Astrocyte (in vitro differentiated cells and primary cell): ENCODE data around the gene TTYH1. TPM values are rescaled to one million over a fixed set of nuclear protein-coding genes. Genes with fewer than 3 reads are reported as not detected.

Experiments used
- DNase-seq: peaks from one replicate; pipeline ENCODE4 v3.0.0-alpha.2; 2010; ENCODE audit warnings: low read depth
- FAIRE-seq: peaks from 2 replicates; lab custom pipeline; 2011; peaks lifted over from hg19 to GRCh38; lab: Jason Lieb, UNC
- H2AFZ ChIP-seq: 2 replicates; pipeline ENCODE4 v1.6.0; 2012; ENCODE audit warnings: low read depth, low read length, inconsistent platforms
- H3K27ac ChIP-seq: 2 replicates; pipeline ENCODE4 v1.5.1; 2011; ENCODE audit warnings: low read depth, low read length, inconsistent platforms
- H3K27me3 ChIP-seq: 2 replicates; pipeline ENCODE4 v1.6.0; 2011; ENCODE audit warnings: low read length, inconsistent platforms; ENCODE audit not compliant: insufficient read depth
- H3K36me3 ChIP-seq: 2 replicates; pipeline ENCODE4 v1.5.1; 2011; ENCODE audit warnings: low read length, inconsistent platforms; ENCODE audit not compliant: insufficient read depth
- H3K4me1 ChIP-seq: 2 replicates; pipeline ENCODE4 v1.5.1; 2011; ENCODE audit warnings: low read length, inconsistent platforms; ENCODE audit not compliant: insufficient read depth
- H3K4me2 ChIP-seq: 2 replicates; pipeline ENCODE4 v1.6.0; 2012; ENCODE audit warnings: low read length, inconsistent platforms
- H3K4me3 ChIP-seq: 2 replicates; pipeline ENCODE4 v1.5.1; 2011; ENCODE audit warnings: low read depth, mild to moderate bottlenecking, low read length, inconsistent platforms; ENCODE audit not compliant: insufficient read depth
- H3K79me2 ChIP-seq: 2 replicates; pipeline ENCODE4 v1.6.0; 2012; ENCODE audit warnings: mild to moderate bottlenecking, low read length, inconsistent platforms; ENCODE audit not compliant: insufficient read depth
- H3K9ac ChIP-seq: 2 replicates; pipeline ENCODE4 v1.6.0; 2012; ENCODE audit warnings: mild to moderate bottlenecking, low read length, inconsistent platforms
- H3K9me3 ChIP-seq: 2 replicates; pipeline ENCODE4 v1.5.1; 2012; ENCODE audit warnings: low read depth, mild to moderate bottlenecking, low read length, inconsistent platforms; ENCODE audit not compliant: insufficient read depth
- H4K20me1 ChIP-seq: 2 replicates; pipeline ENCODE4 v1.6.0; 2012; ENCODE audit warnings: low read length, inconsistent platforms; ENCODE audit not compliant: insufficient read depth
- H3K27ac Mint-ChIP-seq: one replicate; pipeline ENCODE4 v1.8.0; 2021; ENCODE audit warnings: mild to moderate bottlenecking, mixed read lengths; ENCODE audit not compliant: unreplicated experiment
- H3K27me3 Mint-ChIP-seq: one replicate; pipeline ENCODE4 v1.8.0; 2021; ENCODE audit warnings: low read depth, mixed read lengths; ENCODE audit not compliant: unreplicated experiment
- H3K36me3 Mint-ChIP-seq: one replicate; pipeline ENCODE4 v1.8.0; 2021; ENCODE audit warnings: low read depth, mixed read lengths; ENCODE audit not compliant: unreplicated experiment
- H3K4me1 Mint-ChIP-seq: one replicate; pipeline ENCODE4 v1.8.0; 2021; ENCODE audit warnings: low read depth, mixed read lengths; ENCODE audit not compliant: unreplicated experiment
- H3K4me3 Mint-ChIP-seq: one replicate; pipeline ENCODE4 v1.8.0; 2021; ENCODE audit warnings: mild to moderate bottlenecking, moderate library complexity, mixed read lengths; ENCODE audit not compliant: unreplicated experiment
- H3K9me3 Mint-ChIP-seq: one replicate; pipeline ENCODE4 v1.8.0; 2021; ENCODE audit warnings: mild to moderate bottlenecking, mixed read lengths; ENCODE audit not compliant: unreplicated experiment
- CTCF ChIP-seq: IDR thresholded peaks from 2 replicates; pipeline ENCODE4 v1.5.1; 2011; ENCODE audit warnings: low read depth, mild to moderate bottlenecking, inconsistent platforms, low read length, moderate library complexity; ENCODE audit not compliant: insufficient read depth
- EZH2 ChIP-seq: IDR thresholded peaks from 2 replicates; pipeline ENCODE4 v1.6.1; 2012; ENCODE audit warnings: mild to moderate bottlenecking, low read length, inconsistent platforms; ENCODE audit not compliant: insufficient read depth
- total RNA-seq: library from RNA; stranded (reverse); gene quantifications from 2 replicates; pipeline ENCODE4 v1.2.1, GENCODE V29; 2021

Gene TTYH1
- total RNA-seq, 1 donor from 2014 or later: 8.4 TPM

- peaks cover 7% of the 10 kb centered on the region for H3K4me1 Mint-ChIP-seq
- no peak for DNase-seq
- H3K27me3 ChIP-seq: no peaks in the 10 kb centered on the region
- no peak overlapping the region for H3K4me3 ChIP-seq
- H3K36me3 ChIP-seq: peaks cover 29% of the 10 kb centered on the region
- no peak overlapping the region for H2AFZ ChIP-seq
- no peaks in the 10 kb centered on the region for H3K9me3 ChIP-seq
- peaks cover 10% of the 10 kb centered on the region for H3K4me1 ChIP-seq
- H3K27me3 Mint-ChIP-seq: no peaks in the 10 kb centered on the region
- H3K9me3 Mint-ChIP-seq: no peaks in the 10 kb centered on the region
- peaks cover 88% of the 10 kb centered on the region for H4K20me1 ChIP-seq
- no peak overlapping the region for H3K9ac ChIP-seq
- H3K4me2 ChIP-seq: no peak overlapping the region
- peaks cover 84% of the 10 kb centered on the region for H3K79me2 ChIP-seq
- no peak for TF ChIP-seq EZH2
- no peak for TF ChIP-seq CTCF
- H3K36me3 Mint-ChIP-seq: peaks cover 29% of the 10 kb centered on the region
- H3K27ac ChIP-seq: no peak overlapping the region
- no peak overlapping the region for H3K4me3 Mint-ChIP-seq
- H3K27ac Mint-ChIP-seq: peak overlapping the region; percentile 41
- FAIRE-seq: no peak
Observed at GRCh38 chr19:54457773-54458647, 42.7 kb downstream of the TTYH1 start.

GRCh38 chr19:54458648-54459281, 43.5 kb downstream of the TTYH1 start:
- Mint-ChIP-seq H3K36me3 (peaks cover 23% of the 10 kb centered on the region), H3K9me3 (no peaks in the 10 kb centered on the region), H3K4me3 (peak overlapping the region; percentile 66), H3K4me1 (peaks cover 5% of the 10 kb centered on the region), H3K27me3 (no peaks in the 10 kb centered on the region), H3K27ac (peak overlapping the region; percentile 41)
- Histone ChIP-seq H4K20me1 (peaks cover 81% of the 10 kb centered on the region), H3K9ac (no peak overlapping the region), H3K79me2 (peaks cover 77% of the 10 kb centered on the region), H3K4me2 (no peak overlapping the region), H2AFZ (no peak overlapping the region), H3K27ac (no peak overlapping the region), H3K4me1 (peaks cover 13% of the 10 kb centered on the region), H3K9me3 (no peaks in the 10 kb centered on the region), H3K36me3 (peaks cover 22% of the 10 kb centered on the region), H3K4me3 (no peak overlapping the region), H3K27me3 (no peaks in the 10 kb centered on the region)
- FAIRE-seq: no peak
- DNase-seq: no peak
- TF ChIP-seq EZH2 (no peak), CTCF (no peak)
